ENCODE data around the gene SPINK1. TPM values are rescaled to one million over a fixed set of nuclear protein-coding genes. Genes with fewer than 3 reads are reported as not detected.

The SPINK1 gene
- total and polyA plus RNA-seq, 9 of the 15 experiments (the other 6 are each of a cell fraction or from before 2014, with no cell fraction given): 0.45 to 2.2 (median 0.65) TPM; not detected in 1

- Histone ChIP-seq H3K9me1 (ENCODE audit: control insufficient read depth, insufficient read depth, low read length) (no peaks in the 10 kb centered on the region), H3K79me2 (ENCODE audit: control insufficient read depth, insufficient read depth, low read length) (no peaks in the 10 kb centered on the region), H3K9me3 (replicated peaks; ENCODE audit: control insufficient read depth, insufficient read depth, low read depth, low read length) (no peaks in the 10 kb centered on the region), H4K20me1 (replicated peaks; ENCODE audit: control insufficient read depth, insufficient read depth, low read length) (no peaks in the 10 kb centered on the region), H3K9ac (ENCODE audit: insufficient read depth in 1 of 2, low read depth in 2 of 2, low read length in 2 of 2) (no peak overlapping the region), H3K27me3 (ENCODE audit: control insufficient read depth in 2 of 2, insufficient read depth in 2 of 2, low read length in 2 of 2) (no peaks in the 10 kb centered on the region), H3K4me3 (no peak overlapping the region), H3K4me1 (replicated peaks in 1 of 2; ENCODE audit: control insufficient read depth in 2 of 2, insufficient read depth in 2 of 2, low read length in 2 of 2) (no peaks in the 10 kb centered on the region), H3K27ac (ENCODE audit: extremely low read depth, low read depth, low read length) (no peak overlapping the region), H3K4me2 (ENCODE audit: insufficient read depth, low read length) (no peak overlapping the region), H2AFZ (ENCODE audit: low read depth, low read length) (no peak overlapping the region), H3K36me3 (ENCODE audit: control insufficient read depth, insufficient read depth, low read length) (no peaks in the 10 kb centered on the region)
- CTCF ChIA-PET (ENCODE audit: low intra/inter-chr PET ratio): no interaction called here
- POLR2A ChIA-PET: no interaction called here
- in situ Hi-C loops (cut with MboI) (no loop called here), intact Hi-C loops (cut with micrococcal nuclease) (no loop called here)
- TF ChIP-seq POLR2G (IDR thresholded peaks at IDR 0.05; ENCODE audit: low read depth, low read length) (no peak), SMC3 (conservative IDR thresholded peaks at IDR 0.05; ENCODE audit: insufficient read depth, low read depth, low read length) (no peak), TAF7 (tag; IDR thresholded peaks at IDR 0.05) (no peak), THAP12 (CRISPR knock-in tag; IDR thresholded peaks at IDR 0.05) (no peak), ZFP30 (CRISPR knock-in tag; IDR thresholded peaks at IDR 0.05; ENCODE audit: borderline replicate concordance) (no peak), OTX1 (CRISPR knock-in tag; IDR thresholded peaks at IDR 0.05) (no peak), ZNF124 (CRISPR knock-in tag; IDR thresholded peaks at IDR 0.05) (no peak), NUFIP1 (IDR thresholded peaks at IDR 0.05; ENCODE audit: partially characterized antibody) (no peak), SIN3B (IDR thresholded peaks at IDR 0.05; ENCODE audit: low read depth) (no peak), RBM22 (IDR thresholded peaks at IDR 0.05; ENCODE audit: low read depth, low read length, poor library complexity, severe bottlenecking) (no peak), CCNT2 (IDR thresholded peaks at IDR 0.05; ENCODE audit: borderline replicate concordance, extremely low read depth, insufficient read length, low read depth, low read length) (no peak), JUN (IDR thresholded peaks at IDR 0.05; ENCODE audit: borderline replicate concordance, low read depth, low read length) (no peak), JUN (CRISPR knock-in tag; IDR thresholded peaks at IDR 0.05; ENCODE audit: borderline replicate concordance) (no peak), ZNF655 (CRISPR knock-in tag; IDR thresholded peaks at IDR 0.05) (no peak), DDX20 (tag; IDR thresholded peaks at IDR 0.05; ENCODE audit: low read depth) (no peak), YY1 (IDR thresholded peaks at IDR 0.05; ENCODE audit: borderline replicate concordance in 1 of 3, control insufficient read depth in 1 of 3, extremely low read depth in 1 of 3, insufficient read depth in 3 of 3, insufficient read length in 1 of 3, insufficient replicate concordance in 2 of 3, low read depth in 1 of 3, low read length in 2 of 3) (no peak), ELF1 (tag; IDR thresholded peaks at IDR 0.05) (no peak)
- ATAC-seq: no peak
- no peak for FAIRE-seq
- no peak for DNase-seq (ENCODE audit: extremely low read depth in 1 of 4, low spot score in 3 of 4)
- no TSS peak for BruUV-seq (replicated peaks)
- WGBS (ENCODE audit: insufficient coverage, low coverage, missing lambda C conversion rate): 0% methylated on average over 2 of the region's 2 CpGs
Observed at GRCh38 chr5:147826361-147826760, 5.1 kb downstream of the SPINK1 start.

All from K562 (cell line).